ENCODE results near the gene ISG15.
A peak's percentile ranks its signal among the peaks of the same experiment; 100 is the strongest.
"Not testable (repeated sequence)": the region's sequence is repeated elsewhere in the genome, so short reads cannot be mapped to it uniquely, and the experiment has no call there.

The ISG15 gene

GRCh38 chr1:1026599-1027413, 13.5 kb downstream of the ISG15 start:
- no peak for DNase-seq (ENCODE audit: low read depth in 4 of 4, low spot score in 1 of 4)

GRCh38 chr1:1027791-1028190, 14.5 kb downstream of the ISG15 start:
- no peak for DNase-seq (ENCODE audit: low read depth in 4 of 4, low spot score in 1 of 4)

- DNase-seq (ENCODE audit: low read depth in 4 of 4, low spot score in 1 of 4) = not testable (repeated sequence)
Observed at GRCh38 chr1:1030867-1031658, 17.8 kb downstream of the ISG15 start.

GRCh38 chr1:1031659-1032235, 18.4 kb downstream of the ISG15 start:
- no peak for DNase-seq (ENCODE audit: low read depth in 4 of 4, low spot score in 1 of 4)

GRCh38 chr1:1032424-1032823, 19.1 kb downstream of the ISG15 start:
- no peak for DNase-seq (ENCODE audit: low read depth in 4 of 4, low spot score in 1 of 4)

GRCh38 chr1:1033009-1033587, 19.8 kb downstream of the ISG15 start:
- peak; percentile 60 to 89 (median 78) for DNase-seq (ENCODE audit: low read depth in 4 of 4, low spot score in 1 of 4)

- no peak for DNase-seq (ENCODE audit: low read depth in 4 of 4, low spot score in 1 of 4)
Observed at GRCh38 chr1:1033731-1034438, 20.6 kb downstream of the ISG15 start.

GRCh38 chr1:1034439-1034781, 21.1 kb downstream of the ISG15 start:
- DNase-seq (ENCODE audit: low read depth in 4 of 4, low spot score in 1 of 4) = no peak

- no peak for DNase-seq (ENCODE audit: low read depth in 4 of 4, low spot score in 1 of 4)
Observed at GRCh38 chr1:1035291-1035943, 22.1 kb downstream of the ISG15 start.

- no peak for DNase-seq (ENCODE audit: low read depth in 4 of 4, low spot score in 1 of 4)
Observed at GRCh38 chr1:1037366-1038327, 24.4 kb downstream of the ISG15 start.

GRCh38 chr1:1038694-1039093, 25.4 kb downstream of the ISG15 start:
- no peak for DNase-seq (ENCODE audit: low read depth in 4 of 4, low spot score in 1 of 4)

- DNase-seq (ENCODE audit: low read depth in 4 of 4, low spot score in 1 of 4) = no peak
Observed at GRCh38 chr1:1039145-1039910, 26.0 kb downstream of the ISG15 start.

- DNase-seq (ENCODE audit: low read depth in 4 of 4, low spot score in 1 of 4) = peak in 3 of 4 experiments; percentile 59 to 68 (median 63)
Observed at GRCh38 chr1:1040004-1040991, 27.0 kb downstream of the ISG15 start.

GRCh38 chr1:1041092-1041523, 27.8 kb downstream of the ISG15 start:
- DNase-seq (ENCODE audit: low read depth in 4 of 4, low spot score in 1 of 4) = no peak

- no peak for DNase-seq (ENCODE audit: low read depth in 4 of 4, low spot score in 1 of 4)
Observed at GRCh38 chr1:1041873-1042272, 28.6 kb downstream of the ISG15 start.

- no peak for DNase-seq (ENCODE audit: low read depth in 4 of 4, low spot score in 1 of 4)
Observed at GRCh38 chr1:1042835-1043234, 29.5 kb downstream of the ISG15 start.

- no peak for DNase-seq (ENCODE audit: low read depth in 4 of 4, low spot score in 1 of 4)
Observed at GRCh38 chr1:1043411-1043810, 30.1 kb downstream of the ISG15 start.
